ENCODE data around the gene DRAP1.

The DRAP1 gene

DNA sequence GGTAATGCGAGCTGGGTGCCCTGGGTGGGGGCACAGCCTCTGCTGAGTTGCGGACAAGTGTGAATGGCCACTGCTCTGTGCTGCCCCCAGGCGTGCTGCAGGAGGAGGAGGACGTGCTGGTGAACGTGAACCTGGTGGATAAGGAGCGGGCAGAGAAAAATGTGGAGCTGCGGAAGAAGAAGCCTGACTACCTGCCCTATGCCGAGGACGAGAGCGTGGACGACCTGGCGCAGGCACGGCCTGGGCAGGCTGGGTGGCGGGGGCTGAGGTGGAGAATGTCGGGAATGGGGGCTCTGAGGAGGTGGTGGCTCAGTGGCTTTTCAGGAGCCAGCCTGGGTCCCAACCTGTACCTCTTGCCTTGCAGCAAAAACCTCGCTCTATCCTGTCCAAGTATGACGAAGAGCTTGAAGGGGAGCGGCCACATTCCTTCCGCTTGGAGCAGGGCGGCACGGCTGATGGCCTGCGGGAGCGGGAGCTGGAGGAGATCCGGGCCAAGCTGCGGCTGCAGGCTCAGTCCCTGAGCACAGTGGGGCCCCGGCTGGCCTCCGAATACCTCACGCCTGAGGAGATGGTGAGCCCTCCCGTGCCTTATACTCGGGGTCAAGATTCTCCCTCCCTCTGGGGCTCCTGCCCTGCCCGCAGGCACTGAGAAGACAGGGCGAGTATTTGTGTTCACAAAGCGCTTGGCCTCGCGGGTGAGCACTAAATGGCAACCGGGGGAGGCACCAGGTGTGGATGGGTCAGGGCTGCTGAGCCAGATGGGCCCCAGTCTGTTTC is 46.9 kb downstream of the DRAP1 start:
- DNase-seq (ENCODE audit: low read depth) = no peak
- TF ChIP-seq, protein P1, sequence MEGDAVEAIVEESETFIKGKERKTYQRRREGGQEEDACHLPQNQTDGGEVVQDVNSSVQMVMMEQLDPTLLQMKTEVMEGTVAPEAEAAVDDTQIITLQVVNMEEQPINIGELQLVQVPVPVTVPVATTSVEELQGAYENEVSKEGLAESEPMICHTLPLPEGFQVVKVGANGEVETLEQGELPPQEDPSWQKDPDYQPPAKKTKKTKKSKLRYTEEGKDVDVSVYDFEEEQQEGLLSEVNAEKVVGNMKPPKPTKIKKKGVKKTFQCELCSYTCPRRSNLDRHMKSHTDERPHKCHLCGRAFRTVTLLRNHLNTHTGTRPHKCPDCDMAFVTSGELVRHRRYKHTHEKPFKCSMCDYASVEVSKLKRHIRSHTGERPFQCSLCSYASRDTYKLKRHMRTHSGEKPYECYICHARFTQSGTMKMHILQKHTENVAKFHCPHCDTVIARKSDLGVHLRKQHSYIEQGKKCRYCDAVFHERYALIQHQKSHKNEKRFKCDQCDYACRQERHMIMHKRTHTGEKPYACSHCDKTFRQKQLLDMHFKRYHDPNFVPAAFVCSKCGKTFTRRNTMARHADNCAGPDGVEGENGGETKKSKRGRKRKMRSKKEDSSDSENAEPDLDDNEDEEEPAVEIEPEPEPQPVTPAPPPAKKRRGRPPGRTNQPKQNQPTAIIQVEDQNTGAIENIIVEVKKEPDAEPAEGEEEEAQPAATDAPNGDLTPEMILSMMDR (IDR thresholded peaks at IDR 0.05; ENCODE audit: control insufficient read depth, extremely low read depth, insufficient read depth) = no peak
- no peak overlapping the region for H3K4me3 ChIP-seq (ENCODE audit: low read depth, low read length)

DNA sequence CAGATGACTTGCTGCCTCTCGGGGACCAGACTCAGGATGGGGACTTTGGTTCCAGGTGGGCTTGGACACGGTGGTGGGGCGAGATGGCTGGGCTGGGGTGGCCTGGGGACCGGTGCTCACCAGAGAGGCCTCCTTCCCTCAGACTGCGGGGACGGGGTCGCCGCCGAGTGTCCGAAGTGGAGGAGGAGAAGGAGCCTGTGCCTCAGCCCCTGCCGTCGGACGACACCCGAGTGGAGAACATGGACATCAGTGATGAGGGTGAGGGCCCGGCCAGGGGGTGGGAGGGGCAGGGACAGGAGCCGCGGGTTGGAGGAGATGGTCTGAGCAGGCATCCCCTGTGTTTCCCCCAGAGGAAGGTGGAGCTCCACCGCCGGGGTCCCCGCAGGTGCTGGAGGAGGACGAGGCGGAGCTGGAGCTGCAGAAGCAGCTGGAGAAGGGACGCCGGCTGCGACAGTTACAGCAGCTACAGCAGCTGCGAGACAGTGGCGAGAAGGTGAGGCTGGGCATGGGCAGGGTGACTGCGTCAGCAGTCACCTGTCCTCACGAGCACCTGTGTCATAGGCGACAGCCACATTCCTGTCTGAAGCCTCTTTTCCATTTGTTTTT is 48.2 kb downstream of the DRAP1 start:
- DNase-seq (ENCODE audit: low read depth) = no peak
- no peak overlapping the region for H3K4me3 ChIP-seq (ENCODE audit: low read depth, low read length)
- TF ChIP-seq, protein P1 (IDR thresholded peaks at IDR 0.05; ENCODE audit: control insufficient read depth, extremely low read depth, insufficient read depth) = no peak

DNA sequence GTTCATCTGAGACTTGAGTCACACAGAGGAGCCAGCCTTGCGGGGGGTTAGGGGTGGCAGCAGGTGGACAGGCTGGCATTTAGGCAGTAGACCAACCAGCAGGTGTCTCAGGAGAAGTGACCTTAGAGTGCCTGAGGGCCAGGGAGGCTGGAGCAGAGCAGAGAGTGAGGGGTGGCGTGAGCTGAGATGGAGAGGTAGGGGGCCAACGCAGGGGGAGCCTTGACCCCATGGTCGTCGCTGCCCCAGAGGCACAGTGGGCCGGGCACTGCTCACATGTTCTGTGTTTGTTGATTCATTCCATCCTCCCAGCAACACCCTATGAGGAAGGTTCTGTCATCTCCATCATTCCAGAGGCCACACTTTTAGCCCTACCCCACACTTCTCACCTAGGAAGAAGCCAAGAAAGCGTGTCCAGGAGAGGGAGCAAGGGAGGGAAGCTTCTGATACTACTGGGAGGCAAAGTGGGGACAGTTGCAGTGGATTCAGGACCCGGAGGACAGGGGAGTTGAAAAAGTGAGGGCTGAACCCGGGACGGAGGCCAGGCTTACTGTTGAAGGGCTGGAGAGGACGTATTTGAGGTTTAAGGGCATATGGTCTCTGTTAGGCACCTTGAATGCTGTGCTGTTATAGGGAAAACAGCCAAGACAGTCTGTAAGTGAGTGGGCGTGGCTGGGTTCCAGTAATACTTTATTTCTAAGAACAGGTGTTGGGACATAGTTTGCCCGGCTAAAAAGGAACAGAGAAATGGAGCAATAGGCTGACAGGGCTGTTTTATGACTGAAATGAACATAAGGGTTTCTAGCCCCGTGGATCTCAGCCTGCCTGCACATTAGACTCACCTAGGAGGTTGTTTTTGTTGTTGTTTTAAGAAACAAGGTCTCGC is 49.6 kb downstream of the DRAP1 start:
- TF ChIP-seq, protein P1 (IDR thresholded peaks at IDR 0.05; ENCODE audit: control insufficient read depth, extremely low read depth, insufficient read depth) = no peak
- DNase-seq (ENCODE audit: low read depth) = no peak

More for the DNA sequence above, 49.6 kb downstream of the DRAP1 start:
- no peak overlapping the region for H3K4me3 ChIP-seq (ENCODE audit: low read depth, low read length)
